Thyroid gland (tissue), 4 donors: ENCODE measurements around the gene CLDN22.

Source experiments
- CTCF ChIP-seq, 6 experiments: fragments of 200-600 bp in 3 of 6; fragments of 450-650 bp in 3 of 6; sonication (generic) in 3 of 6; IDR thresholded peaks; one replicate each; pipeline ENCODE4 v1.5.1; 2016 to 2019; ENCODE audit warnings: antibody characterized with exemption in 6 of 6, mild to moderate bottlenecking in 2 of 6, inconsistent platforms in 1 of 6, moderate library complexity in 1 of 6
- POLR2A ChIP-seq, 2 donors: fragments of 450-650 bp; IDR thresholded peaks; one replicate each; pipeline ENCODE4 v1.6.1; 2017; ENCODE audit warnings: antibody characterized with exemption in 2 of 2, mild to moderate bottlenecking in 2 of 2, moderate library complexity in 1 of 2

DNA sequence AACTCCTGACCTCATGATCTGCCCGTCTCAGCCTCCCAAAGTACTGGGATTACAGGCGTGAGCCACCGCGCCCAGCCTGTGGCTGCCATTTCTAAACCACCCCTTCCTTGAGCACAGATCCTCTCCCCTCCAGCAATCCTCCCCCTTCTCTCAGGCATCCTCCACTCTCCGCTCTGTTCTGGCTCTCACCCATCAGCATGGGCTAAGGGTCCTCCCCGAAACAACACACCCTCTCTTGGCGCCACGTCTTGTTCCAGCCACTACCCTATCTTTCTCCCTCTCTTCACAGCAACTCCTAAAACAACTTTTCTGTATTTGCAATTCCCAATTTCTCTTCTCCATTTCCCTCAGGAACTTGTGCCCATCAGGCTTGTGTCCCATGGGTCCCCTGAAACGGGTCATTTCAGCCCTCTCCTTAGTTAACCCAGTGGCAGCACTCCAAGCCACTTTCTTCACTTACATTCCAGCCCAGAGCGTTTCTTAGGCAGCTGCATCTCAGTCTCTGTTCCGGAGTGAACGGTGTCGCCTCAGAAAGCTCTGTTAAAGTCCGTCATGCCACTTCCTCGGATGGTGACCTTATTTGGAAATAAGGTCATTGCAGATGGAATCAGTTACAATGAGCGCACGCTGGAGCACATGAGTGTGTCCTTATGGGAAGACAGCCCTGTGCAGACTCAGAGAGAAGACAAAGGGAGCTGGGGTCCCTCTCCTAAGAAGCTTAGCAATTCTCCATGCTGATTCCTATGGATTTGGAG, 30.4 kb upstream of the CLDN22 start:
- TF ChIP-seq CTCF (IDR thresholded peaks at IDR 0.05) (no peak), POLR2A (IDR thresholded peaks at IDR 0.05) (no peak)
